ENCODE measurements around the gene ABHD3. TPM values are rescaled to one million over a fixed set of nuclear protein-coding genes. Genes with fewer than 3 reads are reported as not detected.
"Not testable (repeated sequence)": the region's sequence is repeated elsewhere in the genome, so short reads cannot be mapped to it uniquely, and the experiment has no call there.

The ABHD3 gene
- total and polyA plus RNA-seq, 7 experiments from 2014 or later: 21.9 to 53.1 (median 39.6) TPM

GRCh38 chr18:21682371-21683051 lies 22.1 kb downstream of the ABHD3 start:
- Histone ChIP-seq H3K4me1 (ENCODE audit: control insufficient read depth in 2 of 2, insufficient read depth in 2 of 2, low read length in 2 of 2) (peaks cover 7% of the 10 kb centered on the region in 2 donors), H3K4me3 (ENCODE audit: low read length) (peak overlapping the region; percentile 63), H3K9me3 (ENCODE audit: control insufficient read depth in 2 of 3, low read length in 3 of 3) (no peaks in the 10 kb centered on the region), H3K27me3 (ENCODE audit: control insufficient read depth in 2 of 2, insufficient read depth in 2 of 2, low read length in 2 of 2) (no peaks in the 10 kb centered on the region), H3K27ac (ENCODE audit: low read depth, low read length) (peak overlapping the region; percentile 80), H3K36me3 (ENCODE audit: control insufficient read depth in 2 of 3, insufficient read depth in 3 of 3, low read length in 3 of 3) (no peaks in the 10 kb centered on the region)
- no peak overlapping the region for H3K4me3 Mint-ChIP-seq
- DNase-seq (peak in 8 of 9 donors; percentile 24 to 63 (median 47)), ATAC-seq (peak; percentile 84)
- peaks cover 0 to 23% (median 10%) of the 10 kb centered on the region in 7 donors for H3K4me1 Mint-ChIP-seq
- ChIA-PET CTCF (interaction anchor here (1.0 to 1.6 kb wide), 4 partner anchors 9 to 70 kb away, joined by 3 to 6 read pairs (median 5); partner anchors contain the start of gene ABHD3), POLR2A (interaction anchor here (0.9 to 2.5 kb wide), 6 partner anchors 21 to 82 kb away, joined by 3 to 14 read pairs (median 4); partner anchors contain the start of genes ABHD3, ESCO1 and SNRPD1)
- intact Hi-C loops (cut with micrococcal nuclease): loop anchor here (1.0 kb wide), 3 partner anchors 22 to 70 kb away; partner anchors contain the start of genes ABHD3 (in 2 of the 2), MIB1 (in 1 of the 2) and SNRPD1 (in 1 of the 2)
- H3K36me3 Mint-ChIP-seq: peaks cover 0 to 4% (median 0%) of the 10 kb centered on the region in 5 donors
- no peak overlapping the region for H3K27ac Mint-ChIP-seq
- H3K27me3 Mint-ChIP-seq: no peaks in the 10 kb centered on the region
- no peaks in the 10 kb centered on the region for H3K9me3 Mint-ChIP-seq

- no peak overlapping the region for H3K27ac Mint-ChIP-seq
- H3K36me3 Mint-ChIP-seq: peaks cover 0 to 9% (median 3%) of the 10 kb centered on the region in 5 donors
- ChIA-PET CTCF (no interaction called here), POLR2A (no interaction called here)
- intact Hi-C loops (cut with micrococcal nuclease): no loop called here
- H3K9me3 Mint-ChIP-seq: no peaks in the 10 kb centered on the region
- DNase-seq (no peak), ATAC-seq (no peak)
- H3K9me3 ChIP-seq (ENCODE audit: control insufficient read depth in 2 of 3, low read length in 3 of 3): no peaks in the 10 kb centered on the region
- no peaks in the 10 kb centered on the region for H3K36me3 ChIP-seq (ENCODE audit: control insufficient read depth in 2 of 3, insufficient read depth in 3 of 3, low read length in 3 of 3)
- no peak overlapping the region for H3K4me3 ChIP-seq (ENCODE audit: low read length)
- H3K27me3 Mint-ChIP-seq: no peaks in the 10 kb centered on the region
- no peak overlapping the region for H3K4me3 Mint-ChIP-seq
- H3K4me1 Mint-ChIP-seq: peaks cover 0 to 17% (median 10%) of the 10 kb centered on the region in 7 donors
- peaks cover 7% of the 10 kb centered on the region in 2 donors for H3K4me1 ChIP-seq (ENCODE audit: control insufficient read depth in 2 of 2, insufficient read depth in 2 of 2, low read length in 2 of 2)
- H3K27ac ChIP-seq (ENCODE audit: low read depth, low read length): no peak overlapping the region
- no peaks in the 10 kb centered on the region for H3K27me3 ChIP-seq (ENCODE audit: control insufficient read depth in 2 of 2, insufficient read depth in 2 of 2, low read length in 2 of 2)
Observed at GRCh38 chr18:21680161-21680560, 24.4 kb downstream of the ABHD3 start.

GRCh38 chr18:21678859-21679258 lies 25.7 kb downstream of the ABHD3 start:
- ChIA-PET CTCF (no interaction called here), POLR2A (interaction anchor here (1.3 kb wide), 1 partner anchor 61 kb away, joined by 4 read pairs; the partner anchor contains the start of gene MIB1)
- H3K4me3 ChIP-seq (ENCODE audit: low read length): no peak overlapping the region
- H3K9me3 ChIP-seq (ENCODE audit: control insufficient read depth in 2 of 3, low read length in 3 of 3): no peaks in the 10 kb centered on the region
- H3K27ac Mint-ChIP-seq: peak overlapping the region in 1 of 9 donors; percentile 21
- peaks cover 0 to 7% (median 2%) of the 10 kb centered on the region in 5 donors for H3K36me3 Mint-ChIP-seq
- H3K4me1 Mint-ChIP-seq: peaks cover 0 to 7% (median 3%) of the 10 kb centered on the region in 7 donors
- intact Hi-C loops (cut with micrococcal nuclease): no loop called here
- ATAC-seq: no peak
- H3K27me3 ChIP-seq (ENCODE audit: control insufficient read depth in 2 of 2, insufficient read depth in 2 of 2, low read length in 2 of 2): no peaks in the 10 kb centered on the region
- H3K36me3 ChIP-seq (ENCODE audit: control insufficient read depth in 2 of 3, insufficient read depth in 3 of 3, low read length in 3 of 3): no peaks in the 10 kb centered on the region
- no peak overlapping the region for H3K4me3 Mint-ChIP-seq
- no peaks in the 10 kb centered on the region for H3K9me3 Mint-ChIP-seq
- DNase-seq: no peak
- no peaks in the 10 kb centered on the region for H3K27me3 Mint-ChIP-seq
- H3K4me1 ChIP-seq (ENCODE audit: control insufficient read depth in 2 of 2, insufficient read depth in 2 of 2, low read length in 2 of 2): peaks cover 0 to 7% of the 10 kb centered on the region in 2 donors
- H3K27ac ChIP-seq (ENCODE audit: low read depth, low read length): no peak overlapping the region

- CTCF ChIA-PET; DNase-seq; H3K4me1 ChIP-seq (ENCODE audit: control insufficient read depth in 2 of 2, insufficient read depth in 2 of 2, low read length in 2 of 2); H3K27me3 Mint-ChIP-seq; H3K36me3 ChIP-seq (ENCODE audit: control insufficient read depth in 2 of 3, insufficient read depth in 3 of 3, low read length in 3 of 3); H3K4me3 Mint-ChIP-seq; H3K27ac Mint-ChIP-seq; H3K9me3 Mint-ChIP-seq; ATAC-seq; H3K27ac ChIP-seq (ENCODE audit: low read depth, low read length); intact Hi-C loops (cut with micrococcal nuclease); H3K4me3 ChIP-seq (ENCODE audit: low read length); H3K4me1 Mint-ChIP-seq; H3K27me3 ChIP-seq (ENCODE audit: control insufficient read depth in 2 of 2, insufficient read depth in 2 of 2, low read length in 2 of 2); H3K9me3 ChIP-seq (ENCODE audit: control insufficient read depth in 2 of 3, low read length in 3 of 3): not testable (repeated sequence)
- POLR2A ChIA-PET: interaction anchor here (1.1 kb wide), 1 partner anchor 28 kb away, joined by 3 read pairs; no protein-coding TSS in a partner anchor
- peaks cover 0 to 16% (median 7%) of the 10 kb centered on the region in 5 donors for H3K36me3 Mint-ChIP-seq
Observed at GRCh38 chr18:21675354-21675753, 29.2 kb downstream of the ABHD3 start.

- H3K9me3 ChIP-seq (ENCODE audit: control insufficient read depth in 2 of 3, low read length in 3 of 3): no peaks in the 10 kb centered on the region
- peaks cover 0 to 3% (median 0%) of the 10 kb centered on the region in 3 experiments for H3K36me3 ChIP-seq (ENCODE audit: control insufficient read depth in 2 of 3, insufficient read depth in 3 of 3, low read length in 3 of 3)
- no peak overlapping the region for H3K4me3 ChIP-seq (ENCODE audit: low read length)
- H3K27me3 ChIP-seq (ENCODE audit: control insufficient read depth in 2 of 2, insufficient read depth in 2 of 2, low read length in 2 of 2): no peaks in the 10 kb centered on the region
- Mint-ChIP-seq H3K4me1 (peaks cover 0 to 6% (median 2%) of the 10 kb centered on the region in 7 donors), H3K4me3 (no peak overlapping the region), H3K9me3 (no peaks in the 10 kb centered on the region), H3K36me3 (peaks cover 0 to 18% (median 5%) of the 10 kb centered on the region in 5 donors), H3K27ac (peak overlapping the region in 1 of 9 donors; percentile 72), H3K27me3 (no peaks in the 10 kb centered on the region)
- no peak for ATAC-seq
- no peaks in the 10 kb centered on the region for H3K4me1 ChIP-seq (ENCODE audit: control insufficient read depth in 2 of 2, insufficient read depth in 2 of 2, low read length in 2 of 2)
- no peak for DNase-seq
- intact Hi-C loops (cut with micrococcal nuclease): no loop called here
- ChIA-PET POLR2A (no interaction called here), CTCF (no interaction called here)
- no peak overlapping the region for H3K27ac ChIP-seq (ENCODE audit: low read depth, low read length)
Observed at GRCh38 chr18:21672521-21673267, 31.9 kb downstream of the ABHD3 start.

GRCh38 chr18:21669736-21670285 lies 34.8 kb downstream of the ABHD3 start:
- Histone ChIP-seq H3K9me3 (ENCODE audit: control insufficient read depth in 2 of 3, low read length in 3 of 3) (no peaks in the 10 kb centered on the region), H3K27me3 (ENCODE audit: control insufficient read depth in 2 of 2, insufficient read depth in 2 of 2, low read length in 2 of 2) (no peaks in the 10 kb centered on the region), H3K4me3 (ENCODE audit: low read length) (no peak overlapping the region), H3K4me1 (ENCODE audit: control insufficient read depth in 2 of 2, insufficient read depth in 2 of 2, low read length in 2 of 2) (no peaks in the 10 kb centered on the region), H3K27ac (ENCODE audit: low read depth, low read length) (no peak overlapping the region), H3K36me3 (ENCODE audit: control insufficient read depth in 2 of 3, insufficient read depth in 3 of 3, low read length in 3 of 3) (peaks cover 0 to 3% (median 0%) of the 10 kb centered on the region in 3 experiments)
- peaks cover 0 to 6% (median 0%) of the 10 kb centered on the region in 7 donors for H3K4me1 Mint-ChIP-seq
- CTCF ChIA-PET: interaction anchor here (1.1 kb wide), 1 partner anchor 13 kb away, joined by 3 read pairs; no protein-coding TSS in a partner anchor
- peak overlapping the region in 1 of 9 donors; percentile 80 for H3K27ac Mint-ChIP-seq
- POLR2A ChIA-PET: no interaction called here
- DNase-seq (no peak), ATAC-seq (no peak)
- no peak overlapping the region for H3K4me3 Mint-ChIP-seq
- peaks cover 0 to 15% (median 5%) of the 10 kb centered on the region in 5 donors for H3K36me3 Mint-ChIP-seq
- no peaks in the 10 kb centered on the region for H3K9me3 Mint-ChIP-seq
- intact Hi-C loops (cut with micrococcal nuclease): no loop called here
- no peaks in the 10 kb centered on the region for H3K27me3 Mint-ChIP-seq
